Stimulated activated naive CD8-positive, alpha-beta T cell treated with anti-CD3 and anti-CD28 coated beads, Interleukin-15, Interleukin-2, amounts not matched to agents 100 U/mL and 50 U/mL, for 24 hours (primary cell): ENCODE data around the gene ADGRD2.

Experiments
- ATAC-seq: fragments of 150-1000 bp; cut with Tn5 transposase; one replicate; pipeline ENCODE4 v1.10.0; 2021
- DNase-seq: peaks from one replicate; pipeline ENCODE4 v3.0.0; 2021

ADGRD2 gene

GRCh38 chr9:124513376-124513994 lies 63.2 kb downstream of the ADGRD2 start:
- no peak for ATAC-seq
- no peak for DNase-seq

GRCh38 chr9:124514125-124514524 lies 63.9 kb downstream of the ADGRD2 start:
- DNase-seq (no peak), ATAC-seq (no peak)

GRCh38 chr9:124514874-124515273 lies 64.6 kb downstream of the ADGRD2 start:
- DNase-seq (no peak), ATAC-seq (no peak)

GRCh38 chr9:124517600-124517999 lies 67.3 kb downstream of the ADGRD2 start:
- no peak for DNase-seq
- no peak for ATAC-seq

- DNase-seq (no peak), ATAC-seq (no peak)
These were observed 67.9 kb downstream of the ADGRD2 start for GRCh38 chr9:124518116-124518515.

- ATAC-seq = no peak
- DNase-seq = no peak
These were observed 70.0 kb downstream of the ADGRD2 start for GRCh38 chr9:124520206-124520596.

- DNase-seq = no peak
- no peak for ATAC-seq
These were observed 70.9 kb downstream of the ADGRD2 start for GRCh38 chr9:124521142-124521541.

GRCh38 chr9:124522121-124523098 lies 72.2 kb downstream of the ADGRD2 start:
- DNase-seq (no peak), ATAC-seq (no peak)

GRCh38 chr9:124526174-124526573 lies 75.9 kb downstream of the ADGRD2 start:
- no peak for DNase-seq
- ATAC-seq = no peak

- ATAC-seq (no peak), DNase-seq (no peak)
These were observed 77.5 kb downstream of the ADGRD2 start for GRCh38 chr9:124527781-124528180.
